Activated T-cell treated with anti-CD3 and anti-CD28 coated beads, Interleukin-2, amount 50 U/mL, for 1 hour (primary cell): ENCODE results near the gene DGAT2.

Experiments
- DNase-seq: peaks from one replicate; pipeline ENCODE4 v3.0.0-alpha.2; 2020

Gene DGAT2

GRCh38 chr11:75836417-75836816 is 67.8 kb downstream of the DGAT2 start:
- DNase-seq: no peak

DNA sequence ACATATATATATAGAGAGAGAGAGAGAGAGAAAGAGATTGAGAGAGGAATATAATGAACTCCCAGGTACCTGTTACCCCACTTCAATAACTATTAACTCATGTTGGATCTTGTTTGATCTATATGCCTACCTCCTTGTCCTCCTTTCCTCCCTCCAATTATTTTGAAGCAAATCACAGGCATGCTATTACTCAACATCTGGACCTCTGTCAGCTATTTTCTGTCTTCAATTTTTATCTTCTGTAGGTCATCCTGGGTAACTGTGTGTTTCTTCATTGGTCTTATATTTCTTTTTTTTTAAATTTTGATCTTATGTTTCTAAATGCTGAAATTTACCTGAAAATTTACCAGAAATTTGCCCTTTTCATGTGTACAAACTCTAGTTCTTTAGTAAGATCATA is 71.3 kb downstream of the DGAT2 start:
- DNase-seq: no peak

DNA sequence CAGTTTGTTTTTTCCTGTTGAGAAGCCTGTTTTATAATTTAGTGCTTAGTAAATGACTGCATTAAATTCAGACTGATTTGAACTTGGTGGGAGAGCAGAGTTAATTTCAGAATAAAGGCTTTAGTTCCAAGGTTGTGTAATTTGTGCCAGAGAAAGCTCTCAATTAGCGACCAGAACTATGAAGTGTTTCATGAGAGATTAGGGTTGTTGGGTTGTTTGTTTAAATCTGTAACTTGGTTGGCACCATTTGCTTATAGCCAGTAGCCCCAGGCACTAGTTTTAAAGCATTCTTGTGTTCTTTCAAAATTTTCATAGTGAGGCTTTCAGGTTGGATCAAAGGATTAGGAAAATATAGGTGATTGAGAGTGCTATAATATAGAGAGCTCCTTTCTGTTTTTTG is 71.9 kb downstream of the DGAT2 start:
- no peak for DNase-seq

- DNase-seq: no peak
Measured at GRCh38 chr11:75841739-75842138, 73.2 kb downstream of the DGAT2 start.

- no peak for DNase-seq
Measured at GRCh38 chr11:75845324-75845723, 76.7 kb downstream of the DGAT2 start.

DNA sequence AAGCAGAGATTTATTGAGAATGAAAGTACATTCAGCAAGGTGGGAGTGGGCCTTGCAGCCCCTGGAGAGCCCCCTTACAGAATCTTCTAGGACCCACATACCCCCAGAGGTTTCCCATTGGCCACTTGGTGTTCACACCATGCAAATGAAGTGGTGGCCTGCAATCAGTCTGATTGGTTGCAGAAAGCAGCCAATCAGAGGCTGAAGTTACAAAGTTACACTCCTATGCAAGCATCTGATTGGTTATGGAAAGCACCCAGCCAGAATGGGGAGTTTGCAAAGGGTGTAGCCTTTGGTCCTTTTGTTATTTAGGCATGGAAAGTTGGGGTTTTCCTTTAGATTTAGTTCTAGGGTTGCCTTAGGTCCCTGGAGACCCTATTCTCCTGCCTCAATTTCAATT is 81.3 kb downstream of the DGAT2 start:
- DNase-seq: no peak

- no peak for DNase-seq
Measured at GRCh38 chr11:75850787-75851186, 82.2 kb downstream of the DGAT2 start.
